Measurements from ENCODE around the gene RPS15A.

DNA sequence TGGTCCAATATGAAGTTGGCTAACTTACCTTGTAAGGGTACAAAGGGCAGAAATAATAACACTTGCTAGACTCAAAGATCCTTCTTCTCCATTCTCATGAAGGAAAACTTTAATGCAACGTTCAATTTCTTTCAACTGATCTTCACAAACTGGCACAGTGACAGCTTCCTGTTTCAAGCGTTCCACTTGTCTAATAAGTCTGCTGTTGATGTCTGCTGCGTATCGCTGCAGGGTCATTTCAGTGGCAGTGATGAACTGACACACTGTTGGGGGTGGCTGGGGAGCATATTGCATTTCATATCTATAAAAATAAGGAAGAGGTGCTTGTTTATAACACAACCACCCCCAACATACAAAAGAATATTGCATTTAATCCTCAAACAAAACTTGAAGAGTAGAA is 44.7 kb upstream of the RPS15A start:
- TF ChIP-seq, protein P1, sequence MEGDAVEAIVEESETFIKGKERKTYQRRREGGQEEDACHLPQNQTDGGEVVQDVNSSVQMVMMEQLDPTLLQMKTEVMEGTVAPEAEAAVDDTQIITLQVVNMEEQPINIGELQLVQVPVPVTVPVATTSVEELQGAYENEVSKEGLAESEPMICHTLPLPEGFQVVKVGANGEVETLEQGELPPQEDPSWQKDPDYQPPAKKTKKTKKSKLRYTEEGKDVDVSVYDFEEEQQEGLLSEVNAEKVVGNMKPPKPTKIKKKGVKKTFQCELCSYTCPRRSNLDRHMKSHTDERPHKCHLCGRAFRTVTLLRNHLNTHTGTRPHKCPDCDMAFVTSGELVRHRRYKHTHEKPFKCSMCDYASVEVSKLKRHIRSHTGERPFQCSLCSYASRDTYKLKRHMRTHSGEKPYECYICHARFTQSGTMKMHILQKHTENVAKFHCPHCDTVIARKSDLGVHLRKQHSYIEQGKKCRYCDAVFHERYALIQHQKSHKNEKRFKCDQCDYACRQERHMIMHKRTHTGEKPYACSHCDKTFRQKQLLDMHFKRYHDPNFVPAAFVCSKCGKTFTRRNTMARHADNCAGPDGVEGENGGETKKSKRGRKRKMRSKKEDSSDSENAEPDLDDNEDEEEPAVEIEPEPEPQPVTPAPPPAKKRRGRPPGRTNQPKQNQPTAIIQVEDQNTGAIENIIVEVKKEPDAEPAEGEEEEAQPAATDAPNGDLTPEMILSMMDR (conservative IDR thresholded peaks at IDR 0.05; ENCODE audit: low read depth, low read length), result no peak
- no peak for TF ChIP-seq EZH2 (IDR thresholded peaks at IDR 0.05; ENCODE audit: borderline replicate concordance, low read depth, low read length, poor library complexity, severe bottlenecking)
